Measurements from ENCODE around the gene PEAR1. TPM values are rescaled to one million over a fixed set of nuclear protein-coding genes. Genes with fewer than 3 reads are reported as not detected.

Gene PEAR1
- total RNA-seq, 1 donor from 2014 or later = 39.8 TPM

GRCh38 chr1:156959925-156960324 is 66.4 kb downstream of the PEAR1 start:
- Histone ChIP-seq H3K36me3 (peaks cover 82 to 88% of the 10 kb centered on the region in 2 donors), H3K9me3 (no peaks in the 10 kb centered on the region), H3K27me3 (no peaks in the 10 kb centered on the region), H3K4me3 (no peak overlapping the region), H3K27ac (no peak overlapping the region), H3K4me1 (no peaks in the 10 kb centered on the region)
- TF ChIP-seq CTCF (IDR thresholded peaks at IDR 0.05) = no peak
- intact Hi-C loops (cut with DNase I) = loop anchor here (10.0 kb wide), 1 partner anchor 115 kb away; no protein-coding TSS in a partner anchor
- DNase-seq (ENCODE audit: low spot score in 2 of 2) = no peak

GRCh38 chr1:156961709-156962108 is 68.2 kb downstream of the PEAR1 start:
- TF ChIP-seq CTCF (IDR thresholded peaks at IDR 0.05) = no peak
- no peaks in the 10 kb centered on the region for H3K9me3 ChIP-seq
- DNase-seq (ENCODE audit: low spot score in 2 of 2) = no peak
- intact Hi-C loops (cut with DNase I) = loop anchor here (10.0 kb wide), 1 partner anchor 113 kb away; no protein-coding TSS in a partner anchor
- peaks cover 64 to 80% of the 10 kb centered on the region in 2 donors for H3K36me3 ChIP-seq
- H3K4me3 ChIP-seq = no peak overlapping the region
- no peaks in the 10 kb centered on the region for H3K4me1 ChIP-seq
- H3K27me3 ChIP-seq = no peaks in the 10 kb centered on the region
- H3K27ac ChIP-seq = no peak overlapping the region

GRCh38 chr1:156963621-156964020 is 70.1 kb downstream of the PEAR1 start:
- TF ChIP-seq CTCF (IDR thresholded peaks at IDR 0.05) = no peak
- Histone ChIP-seq H3K27ac (no peak overlapping the region), H3K4me3 (no peak overlapping the region), H3K4me1 (no peaks in the 10 kb centered on the region), H3K9me3 (no peaks in the 10 kb centered on the region), H3K27me3 (no peaks in the 10 kb centered on the region), H3K36me3 (peaks cover 56 to 75% of the 10 kb centered on the region in 2 donors)
- intact Hi-C loops (cut with DNase I) = loop anchor here (10.0 kb wide), 1 partner anchor 111 kb away; no protein-coding TSS in a partner anchor
- no peak for DNase-seq (ENCODE audit: low spot score in 2 of 2)

GRCh38 chr1:156964441-156964840 is 70.9 kb downstream of the PEAR1 start:
- no peak overlapping the region for H3K4me3 ChIP-seq
- H3K4me1 ChIP-seq = no peaks in the 10 kb centered on the region
- H3K9me3 ChIP-seq = no peaks in the 10 kb centered on the region
- DNase-seq (ENCODE audit: low spot score in 2 of 2) = no peak
- H3K27me3 ChIP-seq = no peaks in the 10 kb centered on the region
- no peak overlapping the region for H3K27ac ChIP-seq
- H3K36me3 ChIP-seq = peaks cover 54 to 75% of the 10 kb centered on the region in 2 donors
- no peak for TF ChIP-seq CTCF (IDR thresholded peaks at IDR 0.05)
- intact Hi-C loops (cut with DNase I) = loop anchor here (10.0 kb wide), 1 partner anchor 110 kb away; no protein-coding TSS in a partner anchor

Other genes starting within 250 kb of the PEAR1 start
- 74.1 TPM for gene NES, start 216.3 kb upstream of the PEAR1 start, total RNA-seq
- gene CRABP2, start 188.1 kb upstream of the PEAR1 start, total RNA-seq = not detected
- gene METTL25B, start 165.2 kb upstream of the PEAR1 start, total RNA-seq = 9.9 TPM
- gene ISG20L2, start 165.0 kb upstream of the PEAR1 start, total RNA-seq = 7.8 TPM
- 17.0 TPM for gene MRPL24, start 152.6 kb upstream of the PEAR1 start, total RNA-seq
- gene HDGF, start 142.0 kb upstream of the PEAR1 start, total RNA-seq = 153 TPM
- 16.3 TPM for gene PRCC, start 126.2 kb upstream of the PEAR1 start, total RNA-seq
- gene SH2D2A, start 76.9 kb upstream of the PEAR1 start, total RNA-seq = not detected
- 2.9 TPM for gene INSRR, start 34.6 kb upstream of the PEAR1 start, total RNA-seq
- gene NTRK1, start 32.9 kb upstream of the PEAR1 start, total RNA-seq = not detected
- not detected for gene LRRC71, start 26.9 kb downstream of the PEAR1 start, total RNA-seq
- gene ARHGEF11, start 152.0 kb downstream of the PEAR1 start, total RNA-seq = 43.5 TPM
- not detected for gene ETV3L, start 206.1 kb downstream of the PEAR1 start, total RNA-seq
- 9.6 TPM for gene ETV3, start 244.7 kb downstream of the PEAR1 start, total RNA-seq

All from ascending aorta (tissue), 2 donors.